Suprapubic skin (tissue), 4 donors: ENCODE measurements around the gene ERBB4. TPM values are rescaled to one million over a fixed set of nuclear protein-coding genes. Genes with fewer than 3 reads are reported as not detected.

Source experiments
- DNase-seq, 2 donors: peaks; one replicate each; pipeline ENCODE4 v3.0.0-alpha.2; 2019; ENCODE audit warnings: low spot score in 2 of 2
- H3K27ac ChIP-seq: fragments of 200-600 bp; sonication (generic); one replicate; pipeline ENCODE4 v1.5.1; 2019
- H3K27me3 ChIP-seq: fragments of 200-600 bp; sonication (generic); one replicate; pipeline ENCODE4 v1.5.1; 2019
- H3K36me3 ChIP-seq: fragments of 200-600 bp; sonication (generic); one replicate; pipeline ENCODE4 v1.5.1; 2019
- H3K4me1 ChIP-seq: fragments of 200-600 bp; sonication (generic); one replicate; pipeline ENCODE4 v1.5.1; 2019
- H3K4me3 ChIP-seq: fragments of 200-600 bp; sonication (generic); one replicate; pipeline ENCODE4 v1.5.1; 2019; ENCODE audit warnings: mild to moderate bottlenecking
- H3K9me3 ChIP-seq: fragments of 200-600 bp; sonication (generic); one replicate; pipeline ENCODE4 v1.5.1; 2019
- CTCF ChIP-seq, 2 donors: fragments of 200-600 bp in 1 of 2; fragments of 450-650 bp in 1 of 2; sonication (generic) in 1 of 2; IDR thresholded peaks; one replicate each; pipeline ENCODE4 v1.5.1; 2016 to 2019; ENCODE audit warnings: antibody characterized with exemption in 2 of 2, mild to moderate bottlenecking in 1 of 2, moderate library complexity in 1 of 2
- EP300 ChIP-seq: sonication (generic); formaldehyde crosslinking; IDR thresholded peaks from one replicate; pipeline ENCODE4 v1.6.1; 2017; ENCODE audit warnings: antibody characterized with exemption
- POLR2A ChIP-seq, 2 donors: fragments of 450-650 bp; IDR thresholded peaks; one replicate each; pipeline ENCODE4 v1.6.1; 2017; ENCODE audit warnings: antibody characterized with exemption in 2 of 2, mild to moderate bottlenecking in 2 of 2, moderate library complexity in 2 of 2
- POLR2AphosphoS5 ChIP-seq, 3 donors: sonication (generic); formaldehyde crosslinking; IDR thresholded peaks; one replicate each; pipeline ENCODE4 v1.6.1; 2017; ENCODE audit warnings: antibody characterized with exemption in 3 of 3
- WGBS: methylation state at CpG from one replicate; pipeline ENCODE4 v1.1.5; 2018; 5-methylcytosine and 5-hydroxymethylcytosine counted together
- total RNA-seq, 4 donors: library from RNA; depleted of rRNA; stranded (reverse); fragments of >200 nt; gene quantifications; one replicate each; pipeline ENCODE4 v1.1.0, GENCODE V29; 2016

ERBB4 gene
- total RNA-seq, 4 donors from 2014 or later = 0.95 to 6.4 (median 1.5) TPM

GRCh38 chr2:211408483-211408891 is 1130.1 kb downstream of the ERBB4 start:
- H3K36me3 ChIP-seq = no peaks in the 10 kb centered on the region
- no peak overlapping the region for H3K27ac ChIP-seq
- H3K27me3 ChIP-seq = no peaks in the 10 kb centered on the region
- no peak for DNase-seq
- H3K4me3 ChIP-seq = no peak overlapping the region
- no peaks in the 10 kb centered on the region for H3K9me3 ChIP-seq
- H3K4me1 ChIP-seq = no peaks in the 10 kb centered on the region
- 45% methylated on average over 4 of the region's 4 CpGs for WGBS
- no peak for TF ChIP-seq EP300
- TF ChIP-seq CTCF (IDR thresholded peaks at IDR 0.05) = no peak
- TF ChIP-seq POLR2AphosphoS5 (IDR thresholded peaks at IDR 0.05) = no peak
- TF ChIP-seq POLR2A (IDR thresholded peaks at IDR 0.05) = no peak

GRCh38 chr2:211407076-211407475 is 1131.5 kb downstream of the ERBB4 start:
- H3K4me1 ChIP-seq = no peaks in the 10 kb centered on the region
- H3K36me3 ChIP-seq = no peaks in the 10 kb centered on the region
- H3K9me3 ChIP-seq = no peaks in the 10 kb centered on the region
- H3K4me3 ChIP-seq = no peak overlapping the region
- no peak for TF ChIP-seq CTCF (IDR thresholded peaks at IDR 0.05)
- TF ChIP-seq POLR2A (IDR thresholded peaks at IDR 0.05) = no peak
- no peak for TF ChIP-seq POLR2AphosphoS5 (IDR thresholded peaks at IDR 0.05)
- no peak for TF ChIP-seq EP300
- H3K27ac ChIP-seq = no peak overlapping the region
- no peak for DNase-seq
- 89% methylated on average over 3 of the region's 3 CpGs for WGBS
- no peaks in the 10 kb centered on the region for H3K27me3 ChIP-seq

GRCh38 chr2:211405036-211405435 is 1133.6 kb downstream of the ERBB4 start:
- no peak overlapping the region for H3K4me3 ChIP-seq
- 81% methylated on average over 4 of the region's 4 CpGs for WGBS
- no peaks in the 10 kb centered on the region for H3K4me1 ChIP-seq
- H3K36me3 ChIP-seq = no peaks in the 10 kb centered on the region
- H3K27ac ChIP-seq = no peak overlapping the region
- no peak for TF ChIP-seq CTCF (IDR thresholded peaks at IDR 0.05)
- no peak for TF ChIP-seq EP300
- TF ChIP-seq POLR2AphosphoS5 (IDR thresholded peaks at IDR 0.05) = no peak
- TF ChIP-seq POLR2A (IDR thresholded peaks at IDR 0.05) = no peak
- no peaks in the 10 kb centered on the region for H3K27me3 ChIP-seq
- no peaks in the 10 kb centered on the region for H3K9me3 ChIP-seq
- no peak for DNase-seq

- Histone ChIP-seq H3K9me3 (no peaks in the 10 kb centered on the region), H3K27me3 (no peaks in the 10 kb centered on the region), H3K4me1 (no peaks in the 10 kb centered on the region), H3K36me3 (no peaks in the 10 kb centered on the region), H3K4me3 (no peak overlapping the region), H3K27ac (no peak overlapping the region)
- no peak for DNase-seq
- 51% methylated on average over 4 of the region's 4 CpGs for whole genome bisulfite sequencing
- TF ChIP-seq CTCF (IDR thresholded peaks at IDR 0.05) = no peak
- TF ChIP-seq POLR2AphosphoS5 (IDR thresholded peaks at IDR 0.05) = no peak
- TF ChIP-seq POLR2A (IDR thresholded peaks at IDR 0.05) = no peak
- TF ChIP-seq EP300 = no peak
These were observed 1134.5 kb downstream of the ERBB4 start for GRCh38 chr2:211404098-211404497.

- H3K9me3 ChIP-seq = no peaks in the 10 kb centered on the region
- no peak overlapping the region for H3K4me3 ChIP-seq
- no peak overlapping the region for H3K27ac ChIP-seq
- H3K4me1 ChIP-seq = no peaks in the 10 kb centered on the region
- DNase-seq = no peak
- no peaks in the 10 kb centered on the region for H3K36me3 ChIP-seq
- WGBS = 82% methylated on average over 2 of the region's 2 CpGs
- TF ChIP-seq POLR2AphosphoS5 (IDR thresholded peaks at IDR 0.05) (no peak), EP300 (no peak), POLR2A (IDR thresholded peaks at IDR 0.05) (no peak), CTCF (IDR thresholded peaks at IDR 0.05) (no peak)
- no peaks in the 10 kb centered on the region for H3K27me3 ChIP-seq
These were observed 1137.3 kb downstream of the ERBB4 start for GRCh38 chr2:211401328-211401727.
